Lower lobe of right lung (tissue), 2 donors: ENCODE data around the gene ANKRD13D. TPM values are rescaled to one million over a fixed set of nuclear protein-coding genes. Genes with fewer than 3 reads are reported as not detected.

ENCODE experiments used
- ATAC-seq, 2 donors: fragments of 200-7000 bp; cut with Tn5 transposase; one replicate each; pipeline ENCODE4 v1.9.1; 2020 to 2022; ENCODE audit warnings: mild to moderate bottlenecking in 2 of 2, moderate library complexity in 2 of 2
- DNase-seq: peaks from one replicate; pipeline ENCODE4 v3.0.0-alpha.2; 2020
- H3K27ac ChIP-seq: fragments of 200-600 bp; one replicate; pipeline ENCODE4 v1.8.0; 2022
- H3K27me3 ChIP-seq: fragments of 200-600 bp; one replicate; pipeline ENCODE4 v1.8.0; 2022; ENCODE audit warnings: low read depth
- H3K36me3 ChIP-seq: fragments of 200-600 bp; one replicate; pipeline ENCODE4 v1.8.0; 2022; ENCODE audit warnings: mild to moderate bottlenecking
- H3K4me1 ChIP-seq: fragments of 200-600 bp; one replicate; pipeline ENCODE4 v1.8.0; 2022
- H3K4me3 ChIP-seq: fragments of 200-600 bp; one replicate; pipeline ENCODE4 v1.8.0; 2022; ENCODE audit warnings: mild to moderate bottlenecking
- H3K9me3 ChIP-seq: fragments of 200-600 bp; one replicate; pipeline ENCODE4 v1.8.0; 2022
- intact Hi-C: fragments of 100-400 bp; cut with DNase I; formaldehyde crosslinking; loops from one replicate; pipeline ENCODE4 v1.11.0; 2022
- total RNA-seq: library from RNA; stranded (reverse); fragmentation: NEBNext Ultra II Directional; extraction: Animal tissue kit (Norgen Biotek cat#: 25700); gene quantifications from one replicate; pipeline ENCODE4 v1.2.1, GENCODE V29; 2021
- TF ChIP-seq, protein P1 (sequence below): fragments of 200-600 bp; IDR thresholded peaks from one replicate; pipeline ENCODE4 v1.8.0; 2022; ENCODE audit warnings: antibody characterized with exemption, mild to moderate bottlenecking
- donor health status: DM: no; HTN: yes; CAD: no; lungs with severe emphysema.

The ANKRD13D gene
- total RNA-seq, 1 donor from 2014 or later = 66.9 TPM

DNA sequence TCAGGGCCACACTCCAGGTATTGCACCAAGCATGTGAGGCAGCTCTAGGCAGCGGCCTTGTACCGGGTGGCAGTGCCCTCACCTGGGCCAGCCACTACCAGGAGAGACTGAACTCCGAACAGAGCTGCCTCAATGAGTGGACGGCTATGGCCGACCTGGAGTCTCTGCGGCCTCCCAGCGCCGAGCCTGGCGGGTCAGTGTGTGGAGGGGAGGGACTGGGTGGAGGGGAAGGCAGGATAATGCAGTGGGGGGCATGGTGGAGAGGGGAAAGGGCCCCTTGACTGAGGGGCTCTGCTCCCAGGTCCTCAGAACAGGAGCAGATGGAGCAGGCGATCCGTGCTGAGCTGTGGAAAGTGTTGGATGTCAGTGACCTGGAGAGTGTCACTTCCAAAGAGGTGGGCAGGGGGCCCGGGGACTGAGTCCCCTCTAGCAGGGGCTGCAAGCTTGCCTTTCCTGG, 18.5 kb downstream of the ANKRD13D start:
- no peaks in the 10 kb centered on the region for H3K9me3 ChIP-seq
- H3K4me3 ChIP-seq = no peak overlapping the region
- peaks cover 21% of the 10 kb centered on the region for H3K4me1 ChIP-seq
- ATAC-seq (no peak), DNase-seq (no peak)
- no peaks in the 10 kb centered on the region for H3K27me3 ChIP-seq
- no peak overlapping the region for H3K27ac ChIP-seq
- TF ChIP-seq, protein P1, sequence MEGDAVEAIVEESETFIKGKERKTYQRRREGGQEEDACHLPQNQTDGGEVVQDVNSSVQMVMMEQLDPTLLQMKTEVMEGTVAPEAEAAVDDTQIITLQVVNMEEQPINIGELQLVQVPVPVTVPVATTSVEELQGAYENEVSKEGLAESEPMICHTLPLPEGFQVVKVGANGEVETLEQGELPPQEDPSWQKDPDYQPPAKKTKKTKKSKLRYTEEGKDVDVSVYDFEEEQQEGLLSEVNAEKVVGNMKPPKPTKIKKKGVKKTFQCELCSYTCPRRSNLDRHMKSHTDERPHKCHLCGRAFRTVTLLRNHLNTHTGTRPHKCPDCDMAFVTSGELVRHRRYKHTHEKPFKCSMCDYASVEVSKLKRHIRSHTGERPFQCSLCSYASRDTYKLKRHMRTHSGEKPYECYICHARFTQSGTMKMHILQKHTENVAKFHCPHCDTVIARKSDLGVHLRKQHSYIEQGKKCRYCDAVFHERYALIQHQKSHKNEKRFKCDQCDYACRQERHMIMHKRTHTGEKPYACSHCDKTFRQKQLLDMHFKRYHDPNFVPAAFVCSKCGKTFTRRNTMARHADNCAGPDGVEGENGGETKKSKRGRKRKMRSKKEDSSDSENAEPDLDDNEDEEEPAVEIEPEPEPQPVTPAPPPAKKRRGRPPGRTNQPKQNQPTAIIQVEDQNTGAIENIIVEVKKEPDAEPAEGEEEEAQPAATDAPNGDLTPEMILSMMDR = no peak
- peaks cover 50% of the 10 kb centered on the region for H3K36me3 ChIP-seq
- intact Hi-C loops = no loop called here

GRCh38 chr11:67308031-67308866, 19.1 kb downstream of the ANKRD13D start:
- DNase-seq (no peak), ATAC-seq (no peak)
- Histone ChIP-seq H3K27me3 (no peaks in the 10 kb centered on the region), H3K4me3 (no peak overlapping the region), H3K4me1 (peaks cover 23% of the 10 kb centered on the region), H3K9me3 (no peaks in the 10 kb centered on the region), H3K27ac (no peak overlapping the region), H3K36me3 (peaks cover 50% of the 10 kb centered on the region)
- TF ChIP-seq, protein P1 = no peak
- intact Hi-C loops = no loop called here

GRCh38 chr11:67309166-67309565, 20.1 kb downstream of the ANKRD13D start:
- Histone ChIP-seq H3K9me3 (no peaks in the 10 kb centered on the region), H3K4me1 (peaks cover 23% of the 10 kb centered on the region), H3K27ac (no peak overlapping the region), H3K4me3 (no peak overlapping the region), H3K36me3 (peaks cover 50% of the 10 kb centered on the region), H3K27me3 (no peaks in the 10 kb centered on the region)
- TF ChIP-seq, protein P1 = no peak
- intact Hi-C loops = no loop called here
- ATAC-seq (no peak), DNase-seq (no peak)

- Histone ChIP-seq H3K27ac (no peak overlapping the region), H3K9me3 (no peaks in the 10 kb centered on the region), H3K4me3 (no peak overlapping the region), H3K36me3 (peaks cover 50% of the 10 kb centered on the region), H3K27me3 (no peaks in the 10 kb centered on the region), H3K4me1 (peaks cover 18% of the 10 kb centered on the region)
- TF ChIP-seq, protein P1 = no peak
- intact Hi-C loops = loop anchor here (10.0 kb wide), 1 partner anchor 45 kb away; the partner anchor contains the start of gene GRK2
- DNase-seq (no peak), ATAC-seq (no peak)
Observed at GRCh38 chr11:67309661-67310061, 20.6 kb downstream of the ANKRD13D start.

DNA sequence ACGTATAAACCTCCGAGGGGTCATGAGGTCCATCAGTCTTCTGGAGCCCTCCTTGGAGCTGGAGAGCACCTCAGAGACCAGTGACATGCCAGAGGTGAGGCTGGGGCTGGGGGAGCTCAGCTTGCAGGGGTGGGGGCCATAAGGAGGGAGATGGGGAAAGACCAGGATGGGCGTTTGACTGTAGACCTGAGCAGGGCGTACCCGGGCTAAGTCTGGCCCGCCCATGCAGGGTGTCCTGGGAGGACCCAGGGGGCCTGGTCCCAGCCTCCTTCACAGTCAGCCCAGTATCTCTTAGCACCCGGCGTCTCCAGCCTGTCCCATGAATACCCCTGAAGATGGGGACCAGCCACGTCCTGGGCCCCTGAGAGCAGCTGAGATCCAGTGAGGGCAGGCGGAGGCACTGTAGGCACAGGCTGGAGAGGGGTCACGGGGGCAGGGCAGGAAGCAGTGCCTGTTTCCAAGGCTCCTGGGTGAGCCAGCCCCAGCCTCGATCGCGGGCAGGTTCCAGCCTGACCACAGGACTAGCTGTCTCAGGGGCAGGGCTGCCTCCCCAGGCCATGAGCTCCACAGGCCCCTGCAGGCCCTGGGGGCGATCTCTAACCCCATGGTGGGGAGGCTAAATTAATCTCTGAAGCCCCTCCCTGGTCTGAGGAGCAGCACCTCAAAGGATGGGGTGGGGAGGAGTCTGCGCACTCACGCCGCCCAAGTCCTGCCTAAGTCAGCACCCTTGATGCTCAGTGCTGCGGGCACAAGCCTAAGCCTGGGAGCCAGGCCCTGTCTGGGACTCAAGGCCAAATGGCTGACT, 21.3 kb downstream of the ANKRD13D start:
- H3K36me3 ChIP-seq = peaks cover 50% of the 10 kb centered on the region
- DNase-seq (no peak), ATAC-seq (no peak)
- H3K9me3 ChIP-seq = no peaks in the 10 kb centered on the region
- peaks cover 16% of the 10 kb centered on the region for H3K4me1 ChIP-seq
- TF ChIP-seq, protein P1 = no peak
- no peaks in the 10 kb centered on the region for H3K27me3 ChIP-seq
- no peak overlapping the region for H3K4me3 ChIP-seq
- intact Hi-C loops = loop anchor here (10.0 kb wide), 1 partner anchor 46 kb away; the partner anchor contains the start of gene GRK2
- H3K27ac ChIP-seq = no peak overlapping the region
